HEK293T (cell line): Measurements from ENCODE around the gene EIF4EBP3.

ENCODE experiments used
- BHLHE40 ChIP-seq: fragments of 450-650 bp; IDR thresholded peaks from 2 replicates; pipeline ENCODE4 v1.6.1; 2016; ENCODE audit warnings: mild to moderate bottlenecking, moderate library complexity, borderline replicate concordance
- ELF4 ChIP-seq: fragments of 450-650 bp; IDR thresholded peaks from 2 replicates; pipeline ENCODE4 v1.6.1; 2017; ENCODE audit warnings: antibody characterized with exemption
- FOXM1 ChIP-seq: fragments of 450-650 bp; IDR thresholded peaks from 2 replicates; pipeline ENCODE4 v1.6.1; 2017; ENCODE audit warnings: mild to moderate bottlenecking, borderline replicate concordance
- LEF1 ChIP-seq: fragments of 450-650 bp; IDR thresholded peaks from 2 replicates; pipeline ENCODE4 v1.6.1; 2017; ENCODE audit warnings: mild to moderate bottlenecking, borderline replicate concordance
- NFRKB ChIP-seq: fragments of 450-650 bp; IDR thresholded peaks from 2 replicates; pipeline ENCODE4 v1.6.1; 2016; ENCODE audit warnings: mild to moderate bottlenecking, moderate library complexity
- PKNOX1 ChIP-seq: fragments of 450-650 bp; IDR thresholded peaks from 2 replicates; pipeline ENCODE4 v1.6.1; 2016
- TARDBP ChIP-seq: fragments of 450-650 bp; IDR thresholded peaks from 2 replicates; pipeline ENCODE4 v1.6.1; 2016

DNA sequence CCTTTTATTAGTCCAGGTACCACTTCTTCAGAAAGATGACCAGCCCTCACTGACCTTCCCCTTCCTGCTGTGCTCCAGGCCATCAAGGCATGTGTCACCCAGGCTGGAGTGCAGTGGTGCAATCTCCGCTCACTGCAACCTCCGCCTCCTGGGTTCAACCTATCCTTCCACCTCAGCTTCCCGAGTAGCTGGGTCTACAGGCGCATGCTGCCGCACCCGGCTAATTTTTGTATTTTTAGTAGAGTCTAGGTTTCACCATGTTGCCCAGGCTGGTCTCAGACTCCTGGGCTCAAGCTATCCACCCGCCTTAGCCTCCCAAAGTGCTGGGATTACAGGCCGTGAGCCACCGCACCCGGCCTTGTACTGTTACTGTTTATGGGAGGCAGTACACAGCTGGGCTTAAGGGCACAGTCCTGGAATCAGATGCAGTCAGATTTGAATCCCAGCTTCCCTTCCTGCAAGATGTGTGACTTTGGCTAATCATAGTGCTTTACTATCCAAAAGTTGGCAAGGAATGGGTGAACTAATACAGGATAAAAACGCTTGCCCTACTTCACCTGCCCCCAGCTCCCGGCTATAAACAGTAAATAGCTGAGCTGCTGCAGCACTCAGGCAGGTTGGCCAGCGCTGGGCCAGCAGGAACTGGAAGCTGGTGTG, 483 bp upstream of the EIF4EBP3 start:
- TF ChIP-seq TARDBP (no peak), PKNOX1 (no peak), ELF4 (no peak), BHLHE40 (no peak), FOXM1 (no peak), NFRKB (no peak), LEF1 (no peak)
